HepG2 (cell line): ENCODE data around the gene TTC39B. TPM values are rescaled to one million over a fixed set of nuclear protein-coding genes. Genes with fewer than 3 reads are reported as not detected.

Experiments
- BORCS8-MEF2B ChIP-seq: sonication (generic); formaldehyde crosslinking; IDR thresholded peaks from 2 replicates; pipeline ENCODE4 v1.8.0; 2022; ENCODE audit warnings: mild to moderate bottlenecking, missing genetic modification reagents
- FOXA1 ChIP-seq, 2 experiments: fragments of 450-650 bp in 1 of 2; sonication (generic) in 1 of 2; formaldehyde crosslinking in 1 of 2; IDR thresholded peaks; 2 replicates each; pipeline versions ENCODE4 v1.4.0 to v1.6.1; 2016 to 2020; ENCODE audit warnings: missing genetic modification reagents in 1 of 2
- FOXA3 ChIP-seq: IDR thresholded peaks from 2 replicates; pipeline ENCODE4 v1.6.1; 2016; ENCODE audit warnings: missing genetic modification reagents, missing compliant biosample characterization
- KLF16 ChIP-seq, 2 experiments: sonication (generic) in 1 of 2; formaldehyde crosslinking in 1 of 2; IDR thresholded peaks; 2 replicates each; pipeline versions ENCODE4 v1.6.1 to v1.8.0; 2016 to 2023; ENCODE audit warnings: missing genetic modification reagents in 2 of 2, missing compliant biosample characterization in 1 of 2
- PHF21A ChIP-seq: sonication (generic); formaldehyde crosslinking; IDR thresholded peaks from 2 replicates; pipeline ENCODE4 v1.5.0; 2020; ENCODE audit warnings: mild to moderate bottlenecking, missing genetic modification reagents
- TEAD2 ChIP-seq: sonication (generic); formaldehyde crosslinking; IDR thresholded peaks from 2 replicates; pipeline ENCODE4 v1.9.0; 2021; ENCODE audit warnings: missing genetic modification reagents
- polyA plus RNA-seq, 8 experiments: library from polyadenylated mRNA; depleted of rRNA in 3 of 8; stranded (reverse) in 7 of 8; unstranded in 1 of 8; fragments of >200 nt; fragmentation: Illumina TruSeq in 4 of 8; extraction: Trizol in 4 of 8; gene quantifications; 2 replicates each; pipeline versions ENCODE4 v1.2.1 to v1.2.3, GENCODE V29; 2011 to 2016; ENCODE audit warnings: low read depth in 4 of 8, missing spikeins in 1 of 8, mixed read lengths in 1 of 8; ENCODE audit not compliant: insufficient read depth in 1 of 8
- total RNA-seq, 5 experiments: library from RNA; depleted of rRNA; stranded (reverse); fragments of >200 nt; fragmentation: Illumina TruSeq; extraction: Trizol; gene quantifications; 2 replicates each; pipeline ENCODE4 v1.2.3, GENCODE V29; 2016; ENCODE audit warnings: low read depth in 1 of 5
- TF ChIP-seq, protein P1 (sequence below): IDR thresholded peaks from 2 replicates; pipeline ENCODE4 v1.6.1; 2016; ENCODE audit warnings: low read depth, missing genetic modification reagents, missing compliant biosample characterization
- TF ChIP-seq, protein P2 (sequence below): sonication (generic); formaldehyde crosslinking; IDR thresholded peaks from 2 replicates; pipeline ENCODE4 v1.4.0; 2020; ENCODE audit warnings: missing genetic modification reagents

TTC39B gene
- total and polyA plus RNA-seq, 2 of the 13 experiments (the other 11 are each of a cell fraction or from before 2014, with no cell fraction given): 14.3 to 19.4 TPM

DNA sequence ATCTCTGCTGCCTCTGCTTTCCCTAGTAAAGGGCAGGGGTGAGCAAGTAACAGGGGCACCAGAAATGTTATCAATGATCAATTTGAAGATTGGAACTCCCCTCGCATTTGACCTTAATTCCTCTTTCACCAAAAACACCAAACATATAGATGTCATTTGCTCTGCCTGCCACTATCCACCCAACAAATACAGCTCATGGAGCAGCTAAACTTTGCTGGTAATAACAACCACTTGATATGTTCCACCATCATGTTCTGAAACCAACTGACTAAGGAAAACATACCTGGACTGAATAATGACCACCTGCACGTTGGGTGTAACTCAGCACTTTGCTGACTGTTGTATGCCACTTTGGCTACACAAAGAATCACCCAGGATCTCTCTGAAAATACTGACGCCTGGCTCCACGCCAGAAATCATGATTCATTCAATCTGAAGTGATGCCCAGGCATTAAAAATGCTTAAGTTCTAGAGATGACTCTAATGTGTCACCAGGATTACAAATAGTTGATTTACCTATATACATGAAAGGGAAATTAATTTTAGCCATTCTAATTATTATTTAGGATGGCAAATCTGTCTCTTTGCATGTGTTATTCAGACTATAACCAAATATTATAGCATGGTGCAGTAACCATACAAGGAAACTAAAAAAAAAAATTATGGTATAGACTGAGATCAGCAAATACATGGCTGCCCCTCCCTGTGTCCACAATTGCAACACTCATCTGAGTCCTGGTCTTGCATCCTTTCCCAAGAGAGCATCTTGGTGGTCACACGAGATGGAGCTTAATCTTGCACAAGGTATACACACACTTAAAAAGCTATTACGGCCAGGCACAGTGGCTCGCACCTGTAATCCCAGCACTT, 43.1 kb upstream of the TTC39B start (continued):
- TF ChIP-seq PHF21A (CRISPR knock-in tag) (peak; percentile 12; the same call in 1 of the 2 replicates), BORCS8-MEF2B (CRISPR knock-in tag) (no peak), TEAD2 (CRISPR knock-in tag) (no peak), KLF16 (CRISPR knock-in tag; IDR thresholded peaks at IDR 0.05) (0 out of 4 replicates have a peak, but pooled peaks of 1 of the 2 experiments have one; percentile 24), FOXA1 (IDR thresholded peaks at IDR 0.05) (no peak), FOXA1 (CRISPR knock-in tag; IDR thresholded peaks at IDR 0.05) (peak; percentile 80), FOXA3 (CRISPR knock-in tag) (peak; percentile 74)
- TF ChIP-seq, protein P1, sequence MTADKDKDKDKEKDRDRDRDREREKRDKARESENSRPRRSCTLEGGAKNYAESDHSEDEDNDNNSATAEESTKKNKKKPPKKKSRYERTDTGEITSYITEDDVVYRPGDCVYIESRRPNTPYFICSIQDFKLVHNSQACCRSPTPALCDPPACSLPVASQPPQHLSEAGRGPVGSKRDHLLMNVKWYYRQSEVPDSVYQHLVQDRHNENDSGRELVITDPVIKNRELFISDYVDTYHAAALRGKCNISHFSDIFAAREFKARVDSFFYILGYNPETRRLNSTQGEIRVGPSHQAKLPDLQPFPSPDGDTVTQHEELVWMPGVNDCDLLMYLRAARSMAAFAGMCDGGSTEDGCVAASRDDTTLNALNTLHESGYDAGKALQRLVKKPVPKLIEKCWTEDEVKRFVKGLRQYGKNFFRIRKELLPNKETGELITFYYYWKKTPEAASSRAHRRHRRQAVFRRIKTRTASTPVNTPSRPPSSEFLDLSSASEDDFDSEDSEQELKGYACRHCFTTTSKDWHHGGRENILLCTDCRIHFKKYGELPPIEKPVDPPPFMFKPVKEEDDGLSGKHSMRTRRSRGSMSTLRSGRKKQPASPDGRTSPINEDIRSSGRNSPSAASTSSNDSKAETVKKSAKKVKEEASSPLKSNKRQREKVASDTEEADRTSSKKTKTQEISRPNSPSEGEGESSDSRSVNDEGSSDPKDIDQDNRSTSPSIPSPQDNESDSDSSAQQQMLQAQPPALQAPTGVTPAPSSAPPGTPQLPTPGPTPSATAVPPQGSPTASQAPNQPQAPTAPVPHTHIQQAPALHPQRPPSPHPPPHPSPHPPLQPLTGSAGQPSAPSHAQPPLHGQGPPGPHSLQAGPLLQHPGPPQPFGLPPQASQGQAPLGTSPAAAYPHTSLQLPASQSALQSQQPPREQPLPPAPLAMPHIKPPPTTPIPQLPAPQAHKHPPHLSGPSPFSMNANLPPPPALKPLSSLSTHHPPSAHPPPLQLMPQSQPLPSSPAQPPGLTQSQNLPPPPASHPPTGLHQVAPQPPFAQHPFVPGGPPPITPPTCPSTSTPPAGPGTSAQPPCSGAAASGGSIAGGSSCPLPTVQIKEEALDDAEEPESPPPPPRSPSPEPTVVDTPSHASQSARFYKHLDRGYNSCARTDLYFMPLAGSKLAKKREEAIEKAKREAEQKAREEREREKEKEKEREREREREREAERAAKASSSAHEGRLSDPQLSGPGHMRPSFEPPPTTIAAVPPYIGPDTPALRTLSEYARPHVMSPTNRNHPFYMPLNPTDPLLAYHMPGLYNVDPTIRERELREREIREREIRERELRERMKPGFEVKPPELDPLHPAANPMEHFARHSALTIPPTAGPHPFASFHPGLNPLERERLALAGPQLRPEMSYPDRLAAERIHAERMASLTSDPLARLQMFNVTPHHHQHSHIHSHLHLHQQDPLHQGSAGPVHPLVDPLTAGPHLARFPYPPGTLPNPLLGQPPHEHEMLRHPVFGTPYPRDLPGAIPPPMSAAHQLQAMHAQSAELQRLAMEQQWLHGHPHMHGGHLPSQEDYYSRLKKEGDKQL: 0 out of 2 replicates have a peak, but pooled peaks have one; percentile 46
- TF ChIP-seq, protein P2, sequence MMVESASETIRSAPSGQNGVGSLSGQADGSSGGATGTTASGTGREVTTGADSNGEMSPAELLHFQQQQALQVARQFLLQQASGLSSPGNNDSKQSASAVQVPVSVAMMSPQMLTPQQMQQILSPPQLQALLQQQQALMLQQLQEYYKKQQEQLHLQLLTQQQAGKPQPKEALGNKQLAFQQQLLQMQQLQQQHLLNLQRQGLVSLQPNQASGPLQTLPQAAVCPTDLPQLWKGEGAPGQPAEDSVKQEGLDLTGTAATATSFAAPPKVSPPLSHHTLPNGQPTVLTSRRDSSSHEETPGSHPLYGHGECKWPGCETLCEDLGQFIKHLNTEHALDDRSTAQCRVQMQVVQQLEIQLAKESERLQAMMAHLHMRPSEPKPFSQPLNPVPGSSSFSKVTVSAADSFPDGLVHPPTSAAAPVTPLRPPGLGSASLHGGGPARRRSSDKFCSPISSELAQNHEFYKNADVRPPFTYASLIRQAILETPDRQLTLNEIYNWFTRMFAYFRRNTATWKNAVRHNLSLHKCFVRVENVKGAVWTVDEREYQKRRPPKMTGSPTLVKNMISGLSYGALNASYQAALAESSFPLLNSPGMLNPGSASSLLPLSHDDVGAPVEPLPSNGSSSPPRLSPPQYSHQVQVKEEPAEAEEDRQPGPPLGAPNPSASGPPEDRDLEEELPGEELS: peak; percentile 47; the same call in 1 of the 2 replicates
